Right atrium auricular region (tissue), 2 donors: ENCODE data around the gene KDM4B. TPM values are rescaled to one million over a fixed set of nuclear protein-coding genes. Genes with fewer than 3 reads are reported as not detected.

ENCODE experiments used
- DNase-seq: peaks from one replicate; pipeline ENCODE4 v3.0.0-alpha.2; 2019; ENCODE audit warnings: low spot score
- H3K27ac ChIP-seq, 2 donors: fragments of 200-600 bp; sonication (generic); 1 replicate in 1 of 2; 2 replicates in 1 of 2; pipeline ENCODE4 v1.5.1; 2016 to 2019
- H3K27me3 ChIP-seq, 2 donors: fragments of 200-600 bp; sonication (generic); one replicate each; pipeline versions ENCODE4 v1.5.1 to v1.6.0; 2017 to 2019
- H3K36me3 ChIP-seq: fragments of 200-600 bp; sonication (generic); one replicate; pipeline ENCODE4 v1.5.1; 2016
- H3K4me1 ChIP-seq, 2 donors: fragments of 200-600 bp; sonication (generic); one replicate each; pipeline versions ENCODE4 v1.5.1 to v1.6.0; 2017 to 2019
- H3K4me3 ChIP-seq, 2 donors: fragments of 200-600 bp; sonication (generic); 1 replicate in 1 of 2; 2 replicates in 1 of 2; pipeline ENCODE4 v1.5.1; 2017 to 2019; ENCODE audit warnings: mild to moderate bottlenecking in 1 of 2, moderate library complexity in 1 of 2
- H3K9me3 ChIP-seq, 2 donors: fragments of 200-600 bp; sonication (generic); one replicate each; pipeline ENCODE4 v1.5.1; 2019
- total RNA-seq, 2 donors: library from RNA; depleted of rRNA; stranded (reverse); fragments of >200 nt; gene quantifications; one replicate each; pipeline ENCODE4 v1.1.0, GENCODE V29; 2016
- TF ChIP-seq, protein P1 (sequence below), 2 donors: fragments of 200-600 bp; sonication (generic); IDR thresholded peaks; one replicate each; pipeline ENCODE4 v1.5.1; 2019; ENCODE audit warnings: antibody characterized with exemption in 2 of 2

The KDM4B gene
- total RNA-seq, 2 donors from 2014 or later = 17.6 to 26.0 TPM

GRCh38 chr19:5037936-5038335 is 69.0 kb downstream of the KDM4B start:
- no peak for DNase-seq
- Histone ChIP-seq H3K27ac (peak overlapping the region in 1 of 2 donors; percentile 75), H3K36me3 (peaks cover 53% of the 10 kb centered on the region), H3K27me3 (no peaks in the 10 kb centered on the region), H3K4me3 (no peak overlapping the region), H3K4me1 (peaks cover 0 to 45% of the 10 kb centered on the region in 2 donors), H3K9me3 (no peaks in the 10 kb centered on the region)
- TF ChIP-seq, protein P1, sequence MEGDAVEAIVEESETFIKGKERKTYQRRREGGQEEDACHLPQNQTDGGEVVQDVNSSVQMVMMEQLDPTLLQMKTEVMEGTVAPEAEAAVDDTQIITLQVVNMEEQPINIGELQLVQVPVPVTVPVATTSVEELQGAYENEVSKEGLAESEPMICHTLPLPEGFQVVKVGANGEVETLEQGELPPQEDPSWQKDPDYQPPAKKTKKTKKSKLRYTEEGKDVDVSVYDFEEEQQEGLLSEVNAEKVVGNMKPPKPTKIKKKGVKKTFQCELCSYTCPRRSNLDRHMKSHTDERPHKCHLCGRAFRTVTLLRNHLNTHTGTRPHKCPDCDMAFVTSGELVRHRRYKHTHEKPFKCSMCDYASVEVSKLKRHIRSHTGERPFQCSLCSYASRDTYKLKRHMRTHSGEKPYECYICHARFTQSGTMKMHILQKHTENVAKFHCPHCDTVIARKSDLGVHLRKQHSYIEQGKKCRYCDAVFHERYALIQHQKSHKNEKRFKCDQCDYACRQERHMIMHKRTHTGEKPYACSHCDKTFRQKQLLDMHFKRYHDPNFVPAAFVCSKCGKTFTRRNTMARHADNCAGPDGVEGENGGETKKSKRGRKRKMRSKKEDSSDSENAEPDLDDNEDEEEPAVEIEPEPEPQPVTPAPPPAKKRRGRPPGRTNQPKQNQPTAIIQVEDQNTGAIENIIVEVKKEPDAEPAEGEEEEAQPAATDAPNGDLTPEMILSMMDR (IDR thresholded peaks at IDR 0.05) = no peak

DNA sequence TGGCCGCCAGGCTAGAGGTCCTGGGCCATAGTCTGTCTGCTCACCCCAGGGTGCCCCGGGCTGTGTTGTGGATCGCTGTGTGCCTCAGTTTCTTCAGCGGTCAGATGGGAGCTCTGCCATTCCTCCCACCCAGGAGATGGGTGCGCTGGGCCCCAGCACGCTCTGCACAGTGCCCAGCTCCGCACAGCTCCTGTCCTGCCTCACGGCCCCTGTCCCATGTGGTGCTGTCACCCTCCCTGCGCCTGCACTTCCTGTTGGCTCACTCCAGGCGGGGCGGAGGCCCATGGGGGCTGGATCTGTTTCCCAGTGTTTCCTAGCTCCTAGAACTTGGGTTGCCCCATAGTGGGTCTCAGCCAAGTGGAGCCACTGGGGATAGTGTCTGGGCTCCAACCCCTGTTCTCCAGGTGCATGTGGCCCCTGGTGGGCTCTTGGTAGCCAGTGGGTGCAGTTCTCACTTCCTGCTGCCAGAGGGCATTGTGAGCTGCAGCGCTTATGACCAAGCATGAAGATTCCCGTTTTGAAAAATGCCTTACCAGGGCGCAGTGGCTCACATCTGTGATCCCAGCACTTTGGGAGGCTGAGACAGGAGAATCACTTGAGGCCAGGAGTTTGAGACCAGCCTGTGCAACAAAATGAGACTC is 69.8 kb downstream of the KDM4B start:
- no peaks in the 10 kb centered on the region for H3K27me3 ChIP-seq
- H3K27ac ChIP-seq = no peak overlapping the region
- TF ChIP-seq, protein P1 (IDR thresholded peaks at IDR 0.05) = peak; percentile 19 to 64
- H3K36me3 ChIP-seq = peaks cover 48% of the 10 kb centered on the region
- DNase-seq = no peak
- no peaks in the 10 kb centered on the region for H3K9me3 ChIP-seq
- peaks cover 0 to 43% of the 10 kb centered on the region in 2 donors for H3K4me1 ChIP-seq
- H3K4me3 ChIP-seq = no peak overlapping the region

DNA sequence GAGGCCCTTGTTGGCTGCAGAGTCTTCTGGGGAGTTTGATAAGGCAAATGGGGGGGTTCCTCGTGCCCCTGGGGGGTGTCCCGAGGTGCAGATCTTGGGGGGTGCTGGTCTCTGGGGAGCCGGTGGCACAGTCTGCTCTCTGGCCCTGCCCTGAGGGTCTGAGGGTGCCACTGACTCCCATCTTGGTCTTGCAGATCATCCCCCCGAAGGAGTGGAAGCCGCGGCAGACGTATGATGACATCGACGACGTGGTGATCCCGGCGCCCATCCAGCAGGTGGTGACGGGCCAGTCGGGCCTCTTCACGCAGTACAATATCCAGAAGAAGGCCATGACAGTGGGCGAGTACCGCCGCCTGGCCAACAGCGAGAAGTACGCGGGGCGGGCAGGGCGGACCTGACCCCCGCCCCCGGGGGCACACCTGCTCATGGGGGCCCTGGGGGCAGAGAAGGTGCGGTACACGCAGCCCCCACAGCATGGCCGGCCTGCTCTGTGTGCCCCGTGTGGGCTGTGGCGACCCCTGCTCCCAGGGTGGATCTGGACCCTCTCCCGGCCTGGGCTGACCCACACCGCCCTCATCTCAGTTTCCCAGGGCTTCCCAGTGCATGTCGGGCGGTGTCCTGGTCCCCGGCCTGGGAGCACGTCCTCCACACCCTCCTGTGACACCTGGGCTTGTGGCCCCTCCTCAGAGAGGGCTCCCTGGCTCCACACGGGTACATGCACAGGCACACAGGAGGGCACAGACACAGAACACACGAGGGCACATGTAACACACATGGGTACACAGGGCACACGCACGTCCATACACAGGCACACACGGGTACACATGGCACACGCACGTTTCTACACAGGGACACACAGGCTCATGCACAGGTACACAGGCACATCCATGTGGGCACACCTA is 71.0 kb downstream of the KDM4B start:
- TF ChIP-seq, protein P1 (IDR thresholded peaks at IDR 0.05) = no peak
- no peaks in the 10 kb centered on the region for H3K27me3 ChIP-seq
- peaks cover 0 to 43% of the 10 kb centered on the region in 2 donors for H3K4me1 ChIP-seq
- peaks cover 36% of the 10 kb centered on the region for H3K36me3 ChIP-seq
- no peak overlapping the region for H3K4me3 ChIP-seq
- no peak for DNase-seq
- H3K9me3 ChIP-seq = no peaks in the 10 kb centered on the region
- no peak overlapping the region for H3K27ac ChIP-seq

GRCh38 chr19:5040544-5041167 is 71.7 kb downstream of the KDM4B start:
- TF ChIP-seq, protein P1 (IDR thresholded peaks at IDR 0.05) = no peak
- H3K4me3 ChIP-seq = no peak overlapping the region
- H3K4me1 ChIP-seq = peaks cover 0 to 35% of the 10 kb centered on the region in 2 donors
- no peaks in the 10 kb centered on the region for H3K27me3 ChIP-seq
- no peaks in the 10 kb centered on the region for H3K9me3 ChIP-seq
- H3K27ac ChIP-seq = no peak overlapping the region
- peaks cover 36% of the 10 kb centered on the region for H3K36me3 ChIP-seq
- no peak for DNase-seq

- Histone ChIP-seq H3K4me3 (no peak overlapping the region), H3K9me3 (no peaks in the 10 kb centered on the region), H3K27me3 (no peaks in the 10 kb centered on the region), H3K36me3 (peaks cover 36% of the 10 kb centered on the region), H3K4me1 (peaks cover 0 to 32% of the 10 kb centered on the region in 2 donors), H3K27ac (no peak overlapping the region)
- DNase-seq = no peak
- TF ChIP-seq, protein P1 (IDR thresholded peaks at IDR 0.05) = no peak
These were observed 72.4 kb downstream of the KDM4B start for GRCh38 chr19:5041168-5041912.
